HG02759 (cell line): ENCODE data around the gene KIFC3.
"Not testable (repeated sequence)": the region's sequence is repeated elsewhere in the genome, so short reads cannot be mapped to it uniquely, and the experiment has no call there.

ENCODE experiments used
- ATAC-seq: cut with Tn5 transposase; IDR thresholded peaks from one replicate; pipeline ENCODE4 v1.9.1; 2021; ENCODE audit warnings: mild to moderate bottlenecking, moderate library complexity; ENCODE audit not compliant: unreplicated experiment

Gene KIFC3

GRCh38 chr16:57726433-57726947, 75.8 kb downstream of the KIFC3 start:
- no peak for ATAC-seq

- ATAC-seq: no peak
These were observed 76.3 kb downstream of the KIFC3 start for GRCh38 chr16:57725976-57726375.

GRCh38 chr16:57725554-57725953, 76.7 kb downstream of the KIFC3 start:
- ATAC-seq: no peak

GRCh38 chr16:57725151-57725550, 77.1 kb downstream of the KIFC3 start:
- no peak for ATAC-seq

- ATAC-seq: no peak
These were observed 77.8 kb downstream of the KIFC3 start for GRCh38 chr16:57724531-57724930.

GRCh38 chr16:57723170-57723569, 79.1 kb downstream of the KIFC3 start:
- no peak for ATAC-seq

- ATAC-seq: no peak
These were observed 79.6 kb downstream of the KIFC3 start for GRCh38 chr16:57722651-57723050.

- no peak for ATAC-seq
These were observed 80.1 kb downstream of the KIFC3 start for GRCh38 chr16:57722210-57722499.

GRCh38 chr16:57721356-57722209, 80.7 kb downstream of the KIFC3 start:
- ATAC-seq: no peak

- no peak for ATAC-seq
These were observed 82.1 kb downstream of the KIFC3 start for GRCh38 chr16:57720142-57720575.

- ATAC-seq: no peak
These were observed 88.2 kb downstream of the KIFC3 start for GRCh38 chr16:57714047-57714446.

- ATAC-seq: no peak
These were observed 88.7 kb downstream of the KIFC3 start for GRCh38 chr16:57713596-57713995.

- ATAC-seq: not testable (repeated sequence)
These were observed 89.7 kb downstream of the KIFC3 start for GRCh38 chr16:57712569-57712968.

GRCh38 chr16:57711993-57712392, 90.3 kb downstream of the KIFC3 start:
- no peak for ATAC-seq

GRCh38 chr16:57711346-57711745, 90.9 kb downstream of the KIFC3 start:
- no peak for ATAC-seq

GRCh38 chr16:57709663-57710062, 92.6 kb downstream of the KIFC3 start:
- ATAC-seq: no peak
